GM12874 (cell line): ENCODE measurements around the gene HMGN3.

Experiments used
- CTCF ChIP-seq: IDR thresholded peaks from 2 replicates; pipeline ENCODE4 v1.5.1; 2011; ENCODE audit warnings: low read depth, mild to moderate bottlenecking, control low read depth, low read length, moderate library complexity; ENCODE audit not compliant: insufficient read depth

The HMGN3 gene

DNA sequence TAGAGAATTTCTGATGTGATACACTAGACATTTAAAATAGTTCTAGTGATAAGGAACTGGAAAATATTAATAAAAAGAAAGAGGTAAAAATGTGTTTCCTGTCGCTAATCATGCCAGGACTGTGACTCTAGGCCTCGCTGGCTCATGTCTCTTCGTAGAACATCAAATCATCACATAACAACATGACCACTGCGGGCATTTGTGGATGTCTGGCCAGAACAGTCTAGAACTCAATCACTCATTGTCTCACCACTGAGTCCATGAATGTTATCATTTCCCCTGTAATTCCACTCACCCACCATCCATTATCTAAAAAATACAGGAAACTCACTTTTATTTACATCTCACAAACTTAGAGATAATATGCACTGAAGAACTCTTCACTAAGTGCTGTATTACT is 3.4 kb downstream of the HMGN3 start:
- TF ChIP-seq CTCF: no peak

DNA sequence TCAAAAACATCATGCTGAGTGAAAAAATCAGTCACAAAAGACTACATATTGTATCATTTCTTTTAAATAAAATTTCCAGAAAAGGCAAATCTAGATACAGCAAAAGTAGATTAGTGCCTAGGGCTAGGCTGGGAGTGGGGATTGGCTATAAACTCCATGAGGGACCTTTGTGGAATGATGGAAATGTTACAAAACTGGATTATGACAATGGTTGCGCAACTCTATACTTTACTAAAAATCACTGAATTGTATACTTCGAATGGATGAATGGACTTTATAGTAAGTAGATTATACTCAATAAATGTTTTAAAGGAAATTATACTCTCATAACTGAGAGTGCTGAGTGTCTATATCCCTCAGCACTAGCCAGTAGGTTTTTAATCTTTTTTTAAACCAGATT is 4.3 kb downstream of the HMGN3 start:
- no peak for TF ChIP-seq CTCF

DNA sequence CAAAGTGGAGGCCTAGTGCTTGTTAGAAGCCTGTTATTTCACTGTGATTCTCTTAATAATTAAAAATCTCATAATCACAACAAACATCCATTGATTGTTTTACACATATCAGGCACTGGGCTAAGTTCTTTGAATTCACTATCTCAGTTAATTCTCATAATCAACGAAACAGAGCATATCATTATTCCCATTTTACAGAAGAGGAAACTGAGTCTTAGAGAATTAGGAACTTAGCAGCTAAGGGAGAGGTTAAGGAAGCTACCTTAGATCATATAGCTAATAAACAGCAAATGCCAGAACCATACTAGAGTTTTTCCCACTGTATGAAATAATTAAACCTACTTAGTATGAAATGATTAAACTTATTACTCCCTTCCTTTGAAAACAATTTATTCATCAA is 7.0 kb downstream of the HMGN3 start:
- no peak for TF ChIP-seq CTCF

GRCh38 chr6:79226660-79227059 is 7.8 kb downstream of the HMGN3 start:
- TF ChIP-seq CTCF: no peak

DNA sequence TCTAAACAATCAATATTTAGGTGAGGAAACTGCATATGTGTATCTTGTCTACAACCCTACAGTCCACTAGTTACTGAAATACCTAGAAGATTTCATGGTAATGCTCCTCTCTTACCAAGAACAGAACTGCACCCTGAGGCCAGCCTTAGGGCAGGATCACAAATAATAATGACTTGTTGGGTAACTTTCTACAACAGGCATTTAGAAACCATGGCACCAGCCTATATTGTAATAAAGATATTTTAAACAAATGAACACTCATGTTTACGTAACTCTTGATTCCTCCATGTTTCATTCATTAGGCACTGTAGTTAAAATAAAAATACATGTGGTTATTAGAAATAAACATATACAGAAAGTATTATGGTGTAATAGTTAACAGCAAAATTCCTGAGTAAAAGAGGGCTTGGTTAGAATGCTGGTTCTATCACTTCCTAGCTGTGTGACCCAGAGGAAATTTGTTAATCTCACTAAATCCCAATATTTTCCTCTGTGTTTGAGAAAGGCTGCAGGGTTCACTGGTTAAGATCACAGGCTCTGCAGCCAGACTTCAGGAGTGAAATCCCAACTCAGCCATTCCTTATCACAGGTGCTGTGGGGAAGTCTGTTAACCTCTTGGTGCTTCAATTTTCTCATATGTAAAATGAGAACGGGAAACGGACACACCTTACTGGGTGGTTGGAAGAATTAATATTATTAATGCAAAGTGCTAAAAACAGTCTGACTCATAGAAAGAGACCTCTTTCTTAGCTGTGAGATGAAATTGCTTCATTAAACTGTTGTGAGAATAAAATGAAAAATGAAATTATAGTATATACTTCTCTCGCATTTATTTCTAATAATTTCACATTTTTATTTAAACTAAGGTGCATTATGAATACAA is 8.5 kb downstream of the HMGN3 start:
- no peak for TF ChIP-seq CTCF

DNA sequence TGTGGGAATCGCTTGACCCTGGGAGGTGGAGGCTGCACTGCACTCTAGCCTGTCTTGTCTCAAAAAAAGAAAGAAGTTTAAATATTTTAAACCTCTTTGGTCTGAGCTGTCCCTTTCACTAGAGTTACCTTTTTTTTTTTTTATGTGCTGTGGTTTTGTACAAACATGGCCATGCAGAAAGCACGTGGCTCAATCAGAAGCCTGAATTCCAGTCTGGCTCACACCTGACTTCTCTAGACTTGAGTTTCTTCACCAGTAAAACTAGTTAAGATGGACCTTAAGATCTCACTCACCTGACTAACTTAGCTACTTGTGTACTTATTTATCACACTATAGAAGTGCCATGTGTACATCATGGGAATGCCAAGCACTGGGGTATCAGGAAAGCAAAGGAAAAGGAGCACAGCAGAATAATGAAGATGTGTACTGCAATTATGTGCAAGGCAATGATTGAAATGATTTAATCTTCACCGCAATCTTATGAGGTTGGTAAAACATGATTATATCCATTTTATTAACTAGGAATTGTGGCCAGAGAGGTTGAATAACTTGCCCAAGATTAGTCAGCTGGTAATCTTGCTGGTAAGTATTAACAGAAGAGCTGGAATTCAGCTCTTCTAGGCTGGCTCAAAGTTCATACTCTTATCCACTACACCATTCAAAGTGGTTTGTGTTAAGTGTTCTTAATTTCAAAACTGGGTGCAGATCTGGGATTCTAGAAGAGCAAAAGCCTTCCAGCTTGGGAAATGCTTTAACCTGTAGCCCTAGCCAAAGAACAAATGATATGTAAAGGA is 10.7 kb downstream of the HMGN3 start:
- TF ChIP-seq CTCF: no peak

GRCh38 chr6:79215213-79215824 is 19.2 kb downstream of the HMGN3 start:
- no peak for TF ChIP-seq CTCF
